H1 (cell line): ENCODE data around the gene UMOD. TPM values are rescaled to one million over a fixed set of nuclear protein-coding genes. Genes with fewer than 3 reads are reported as not detected.

Experiments
- GABPA ChIP-seq: IDR thresholded peaks from 2 replicates; pipeline ENCODE4 v1.6.1; 2011; ENCODE audit warnings: mild to moderate bottlenecking, low read length, moderate library complexity, borderline replicate concordance; ENCODE audit not compliant: insufficient read depth
- MAFK ChIP-seq: IDR thresholded peaks from 2 replicates; pipeline ENCODE4 v1.6.1; 2012; ENCODE audit warnings: low read depth, mild to moderate bottlenecking, improper control_type of control experiment, low read length
- RAD21 ChIP-seq, 2 experiments: IDR thresholded peaks in 1 of 2; conservative IDR thresholded peaks in 1 of 2; 2 replicates each; pipeline ENCODE4 v1.6.1; 2011; ENCODE audit warnings: low read depth in 2 of 2, low read length in 2 of 2, improper control_type of control experiment in 1 of 2, inconsistent platforms in 1 of 2, mild to moderate bottlenecking in 1 of 2, moderate library complexity in 1 of 2
- SIN3A ChIP-seq, 2 experiments: IDR thresholded peaks in 1 of 2; conservative IDR thresholded peaks in 1 of 2; 2 replicates each; pipeline ENCODE4 v1.6.1; 2011 to 2012; ENCODE audit warnings: low read length in 2 of 2, improper control_type of control experiment in 1 of 2, low read depth in 1 of 2, mild to moderate bottlenecking in 1 of 2
- polyA plus RNA-seq, 7 experiments: library from polyadenylated mRNA; depleted of rRNA in 3 of 7; stranded (reverse) in 5 of 7; unstranded in 2 of 7; fragments of >200 nt in 5 of 7; fragments of 200-250 nt in 2 of 7; gene quantifications; 1 replicate in 5 of 7; 2 replicates in 1 of 7; 4 replicates in 1 of 7; pipeline versions ENCODE4 v1.2.1 to v1.2.3, GENCODE V29; 2011 to 2013; ENCODE audit warnings: missing spikeins in 2 of 7, mixed read lengths in 2 of 7
- total RNA-seq: library from RNA; stranded (reverse); fragmentation: NEBNext Ultra II Directional; extraction: Animal tissue kit (Norgen Biotek cat#: 25700); gene quantifications from 2 replicates; pipeline ENCODE4 v1.2.1, GENCODE V29; 2021

The UMOD gene
- total and polyA plus RNA-seq, 2 of the 8 experiments (the other 6 are each of a cell fraction or from before 2014, with no cell fraction given) = not detected

GRCh38 chr16:20298452-20298851, 54.1 kb downstream of the UMOD start (continued):
- TF ChIP-seq SIN3A (conservative IDR thresholded peaks at IDR 0.05 in 1 of 2, IDR thresholded peaks at IDR 0.05 in 1 of 2; ENCODE audit: low read depth in 1 of 2, low read length in 2 of 2) (no peak), GABPA (no peak), RAD21 (IDR thresholded peaks at IDR 0.05 in 1 of 2, conservative IDR thresholded peaks at IDR 0.05 in 1 of 2; ENCODE audit: low read depth in 2 of 2, low read length in 2 of 2) (no peak), MAFK (no peak)
